HepG2 (cell line): Measurements from ENCODE around the gene CCDC88A. TPM values are rescaled to one million over a fixed set of nuclear protein-coding genes. Genes with fewer than 3 reads are reported as not detected.

Source experiments
- ATAC-seq: fragments of 200-7000 bp; cut with Tn5 transposase; 3 replicates; pipeline ENCODE4 v1.9.1; 2020; ENCODE audit warnings: mild to moderate bottlenecking, moderate library complexity
- BruUV-seq: library from RNA; stranded (reverse); fragments of 400-500 nt; replicated peaks from 2 replicates; lab custom pipeline; 2021; lab: Mats Ljungman, UMichigan
- CTCF ChIA-PET: fragments of 300-600 bp; formaldehyde crosslinking; extraction: SDS; loops from one replicate; lab custom pipeline; 2021; ENCODE audit warnings: low total read pairs, inconsistent platforms, low intra/inter-chr PET ratio; lab: Yijun Ruan, JAX
- POLR2A ChIA-PET: fragments of 350-600 bp; sonication (Branson Sonifier 250); formaldehyde crosslinking; loops from one replicate; lab custom pipeline; 2020; ENCODE audit warnings: antibody characterized with exemption, inconsistent platforms; lab: Yijun Ruan, JAX
- DNase-seq: peaks from one replicate; pipeline ENCODE4 v3.0.0-alpha.2; 2015; ENCODE audit warnings: low spot score
- FAIRE-seq: peaks from 3 replicates; lab custom pipeline; 2011; peaks lifted over from hg19 to GRCh38; lab: Jason Lieb, UNC
- H2AFZ ChIP-seq: one replicate; pipeline ENCODE4 v1.6.1; 2011; ENCODE audit warnings: low read length, inconsistent platforms
- H3K27ac ChIP-seq: fragments of 300-600 bp; 3 replicates; pipeline ENCODE4 v1.8.0; 2011; ENCODE audit warnings: mixed run types, mild to moderate bottlenecking, mixed read lengths, low read length, inconsistent platforms; ENCODE audit not compliant: insufficient read depth; ENCODE audit errors: extremely low read length
- H3K27me3 ChIP-seq, 2 experiments: fragments of 200-600 bp in 1 of 2; 2 replicates in 1 of 2; 3 replicates in 1 of 2; pipeline versions ENCODE4 v1.6.0 to v1.8.0; 2011; ENCODE audit warnings: low read length in 2 of 2, mild to moderate bottlenecking in 2 of 2, moderate library complexity in 2 of 2, inconsistent platforms in 1 of 2; ENCODE audit not compliant: insufficient read depth in 2 of 2, control insufficient read depth in 1 of 2
- H3K36me3 ChIP-seq, 2 experiments: fragments of 200-600 bp in 1 of 2; replicated peaks in 1 of 2; 2 replicates in 1 of 2; 3 replicates in 1 of 2; pipeline versions ENCODE4 v1.5.1 to v1.8.0; 2011; ENCODE audit warnings: low read length in 2 of 2, inconsistent platforms in 1 of 2; ENCODE audit not compliant: insufficient read depth in 2 of 2, control insufficient read depth in 1 of 2
- H3K4me1 ChIP-seq: 2 replicates; pipeline ENCODE4 v1.5.1; 2012; ENCODE audit warnings: low read length, inconsistent platforms; ENCODE audit not compliant: insufficient read depth
- H3K4me2 ChIP-seq: 2 replicates; pipeline ENCODE4 v1.6.0; 2011; ENCODE audit warnings: low read depth, low read length, inconsistent platforms
- H3K4me3 ChIP-seq, 3 experiments: fragments of 200-600 bp in 1 of 3; sonication (generic), shearing (Covaris generic) in 1 of 3; replicated peaks in 1 of 3; 2 replicates each; pipeline ENCODE4 v1.5.1; 2011 to 2016; ENCODE audit warnings: low read length in 3 of 3, inconsistent platforms in 2 of 3, low read depth in 2 of 3, mild to moderate bottlenecking in 2 of 3, control low read depth in 1 of 3, mixed read lengths in 1 of 3; ENCODE audit not compliant: insufficient read depth in 1 of 3
- H3K79me2 ChIP-seq: one replicate; pipeline ENCODE4 v1.6.1; 2011; ENCODE audit warnings: low read length, inconsistent platforms; ENCODE audit not compliant: insufficient read depth
- H3K9ac ChIP-seq: 2 replicates; pipeline ENCODE4 v1.6.0; 2011; ENCODE audit warnings: mild to moderate bottlenecking, low read depth, low read length, inconsistent platforms; ENCODE audit not compliant: insufficient read depth
- H3K9me3 ChIP-seq: 2 replicates; pipeline ENCODE4 v1.5.1; 2012; ENCODE audit warnings: mild to moderate bottlenecking, low read length
- H4K20me1 ChIP-seq: 2 replicates; pipeline ENCODE4 v1.6.0; 2011; ENCODE audit warnings: inconsistent platforms, mild to moderate bottlenecking, low read length, moderate library complexity; ENCODE audit not compliant: insufficient read depth
- ARHGAP35 ChIP-seq: sonication (generic); formaldehyde crosslinking; IDR thresholded peaks from 2 replicates; pipeline ENCODE4 v1.9.0; 2022; ENCODE audit warnings: mild to moderate bottlenecking, inconsistent platforms, moderate library complexity, missing genetic modification reagents, borderline replicate concordance
- ARNT ChIP-seq: fragments of 450-650 bp; IDR thresholded peaks from 2 replicates; pipeline ENCODE4 v1.6.1; 2017
- DZIP1 ChIP-seq: sonication (generic); formaldehyde crosslinking; IDR thresholded peaks from 2 replicates; pipeline ENCODE4 v1.5.0; 2020; ENCODE audit warnings: mild to moderate bottlenecking, missing genetic modification reagents
- MEIS1 ChIP-seq: sonication (generic); formaldehyde crosslinking; IDR thresholded peaks from 2 replicates; pipeline ENCODE4 v1.9.0; 2021; ENCODE audit warnings: mild to moderate bottlenecking, missing genetic modification reagents, moderate library complexity, borderline replicate concordance
- NAIF1 ChIP-seq: sonication (generic); formaldehyde crosslinking; IDR thresholded peaks from 2 replicates; pipeline ENCODE4 v1.5.0; 2020; ENCODE audit warnings: mild to moderate bottlenecking, missing genetic modification reagents, borderline replicate concordance
- NR3C1 ChIP-seq: sonication (generic); formaldehyde crosslinking; IDR thresholded peaks from 2 replicates; pipeline ENCODE4 v1.4.0; 2020; ENCODE audit warnings: missing genetic modification reagents
- SNAPC2 ChIP-seq: sonication (generic); formaldehyde crosslinking; IDR thresholded peaks from 2 replicates; pipeline ENCODE4 v1.8.1; 2022; ENCODE audit warnings: mild to moderate bottlenecking, missing genetic modification reagents
- SP4 ChIP-seq: sonication (generic); formaldehyde crosslinking; IDR thresholded peaks from 2 replicates; pipeline ENCODE4 v1.8.1; 2023; ENCODE audit warnings: mild to moderate bottlenecking, missing genetic modification reagents
- SRSF1 ChIP-seq: fragments of 200-400 bp; formaldehyde crosslinking; optimal IDR thresholded peaks from 2 replicates; pipeline ENCODE3; 2017; ENCODE audit warnings: mild to moderate bottlenecking, low read depth, low read length, moderate library complexity
- SRSF4 ChIP-seq: fragments of 200-400 bp; formaldehyde crosslinking; IDR thresholded peaks from one replicate; pipeline ENCODE4 v1.6.1; 2018; ENCODE audit warnings: mild to moderate bottlenecking, low read depth, low read length, moderate library complexity; ENCODE audit not compliant: poor library complexity, severe bottlenecking
- ZNF740 ChIP-seq: sonication (generic); formaldehyde crosslinking; IDR thresholded peaks from 2 replicates; pipeline ENCODE4 v1.4.0; 2020; ENCODE audit warnings: missing genetic modification reagents
- WGBS: methylation state at CpG from one replicate; pipeline ENCODE4 v1.1.6; 2017; ENCODE audit warnings: low lambda C conversion rate; 5-methylcytosine and 5-hydroxymethylcytosine counted together
- in situ Hi-C: cut with HindIII; loops from 2 replicates; pipeline ENCODE4 v1.10.0; 2017; ENCODE audit warnings: low pct_unique_long_range_greater_than_20kb; ENCODE audit not compliant: extremely low pct_ligation_motif_present
- intact Hi-C: fragments of 100-400 bp; cut with micrococcal nuclease; formaldehyde crosslinking; loops from one replicate; pipeline ENCODE4 v1.10.0; 2022; ENCODE audit not compliant: unreplicated experiment
- polyA plus RNA-seq, 8 experiments: library from polyadenylated mRNA; depleted of rRNA in 3 of 8; stranded (reverse) in 7 of 8; unstranded in 1 of 8; fragments of >200 nt; fragmentation: Illumina TruSeq in 4 of 8; extraction: Trizol in 4 of 8; gene quantifications; 2 replicates each; pipeline versions ENCODE4 v1.2.1 to v1.2.3, GENCODE V29; 2011 to 2016; ENCODE audit warnings: low read depth in 4 of 8, missing spikeins in 1 of 8, mixed read lengths in 1 of 8; ENCODE audit not compliant: insufficient read depth in 1 of 8
- total RNA-seq, 5 experiments: library from RNA; depleted of rRNA; stranded (reverse); fragments of >200 nt; fragmentation: Illumina TruSeq; extraction: Trizol; gene quantifications; 2 replicates each; pipeline ENCODE4 v1.2.3, GENCODE V29; 2016; ENCODE audit warnings: low read depth in 1 of 5
- TF ChIP-seq, protein P1 (sequence below): sonication (generic); formaldehyde crosslinking; IDR thresholded peaks from 2 replicates; pipeline ENCODE4 v1.4.0; 2020; ENCODE audit warnings: mild to moderate bottlenecking, missing genetic modification reagents, borderline replicate concordance

Gene CCDC88A
- total and polyA plus RNA-seq, 2 of the 13 experiments (the other 11 are each of a cell fraction or from before 2014, with no cell fraction given), result 43.2 to 84.1 TPM

DNA sequence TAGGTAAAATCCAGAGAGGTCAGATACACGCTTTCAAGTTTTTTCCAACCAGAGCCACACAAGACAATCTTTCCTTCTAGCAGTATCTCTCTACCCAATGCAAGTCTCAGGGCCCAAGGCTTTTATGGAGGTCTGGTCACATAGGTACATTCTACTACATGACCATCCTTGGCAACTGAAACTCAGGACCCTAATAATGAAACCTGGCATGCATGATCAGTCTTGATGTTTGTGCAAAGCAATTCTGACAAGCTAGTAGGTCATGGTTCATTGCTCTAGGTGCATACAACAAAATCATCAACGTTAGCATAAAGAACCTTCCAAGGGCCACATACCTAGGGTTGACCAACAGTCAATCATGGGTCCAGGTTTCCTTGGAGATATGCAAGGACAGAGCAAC is 33.2 kb upstream of the CCDC88A start (continued):
- no peak for TF ChIP-seq DZIP1
- TF ChIP-seq SRSF1, result no peak

GRCh38 chr2:55451699-55452098 is 32.0 kb upstream of the CCDC88A start:
- ChIA-PET CTCF (no interaction called here), POLR2A (no interaction called here)
- H3K4me1 ChIP-seq, result no peaks in the 10 kb centered on the region
- H3K27ac ChIP-seq, result no peak overlapping the region
- peaks cover 0 to 6% of the 10 kb centered on the region in 2 experiments; a peak in 2 of 5 replicates for H3K27me3 ChIP-seq
- H3K79me2 ChIP-seq, result no peaks in the 10 kb centered on the region
- no peaks in the 10 kb centered on the region for H3K9me3 ChIP-seq
- intact Hi-C loops (no loop called here), in situ Hi-C loops (no loop called here)
- H2AFZ ChIP-seq, result no peak overlapping the region
- ATAC-seq, result no peak
- DNase-seq, result no peak
- H3K4me2 ChIP-seq, result no peak overlapping the region
- H3K4me3 ChIP-seq, result no peak overlapping the region
- WGBS, result 40% methylated on average over 2 of the region's 2 CpGs
- no peak for FAIRE-seq
- H4K20me1 ChIP-seq, result no peaks in the 10 kb centered on the region
- BruUV-seq, result no TSS peak
- no peaks in the 10 kb centered on the region for H3K36me3 ChIP-seq
- no peak overlapping the region for H3K9ac ChIP-seq
- TF ChIP-seq ARHGAP35 (CRISPR knock-in tag) (no peak), ARNT (no peak), SRSF4 (no peak), SNAPC2 (CRISPR knock-in tag) (no peak), ZNF740 (CRISPR knock-in tag) (no peak), MEIS1 (no peak), NR3C1 (CRISPR knock-in tag) (no peak), NAIF1 (CRISPR knock-in tag) (no peak), SP4 (CRISPR knock-in tag) (no peak)
- TF ChIP-seq, protein P1, sequence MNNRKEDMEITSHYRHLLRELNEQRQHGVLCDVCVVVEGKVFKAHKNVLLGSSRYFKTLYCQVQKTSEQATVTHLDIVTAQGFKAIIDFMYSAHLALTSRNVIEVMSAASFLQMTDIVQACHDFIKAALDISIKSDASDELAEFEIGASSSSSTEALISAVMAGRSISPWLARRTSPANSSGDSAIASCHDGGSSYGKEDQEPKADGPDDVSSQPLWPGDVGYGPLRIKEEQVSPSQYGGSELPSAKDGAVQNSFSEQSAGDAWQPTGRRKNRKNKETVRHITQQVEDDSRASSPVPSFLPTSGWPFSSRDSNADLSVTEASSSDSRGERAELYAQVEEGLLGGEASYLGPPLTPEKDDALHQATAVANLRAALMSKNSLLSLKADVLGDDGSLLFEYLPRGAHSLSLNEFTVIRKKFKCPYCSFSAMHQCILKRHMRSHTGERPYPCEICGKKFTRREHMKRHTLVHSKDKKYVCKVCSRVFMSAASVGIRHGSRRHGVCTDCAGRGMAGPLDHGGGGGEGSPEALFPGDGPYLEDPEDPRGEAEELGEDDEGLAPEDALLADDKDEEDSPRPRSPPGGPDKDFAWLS (CRISPR knock-in tag), result no peak
